Hepatocyte (in vitro differentiated cells): ENCODE measurements around the gene UHRF1.

Experiments
- CTCF ChIP-seq: fragments of 200-600 bp; sonication (generic); IDR thresholded peaks from 2 replicates; pipeline ENCODE4 v1.5.1; 2016; ENCODE audit warnings: antibody characterized with exemption, mild to moderate bottlenecking; ENCODE audit not compliant: poor library complexity
- EZH2 ChIP-seq: fragments of 200-600 bp; sonication (generic); IDR thresholded peaks from 2 replicates; pipeline ENCODE4 v1.6.1; 2016; ENCODE audit warnings: antibody characterized with exemption, mild to moderate bottlenecking, borderline replicate concordance
- EZH2phosphoT487 ChIP-seq: fragments of 200-600 bp; sonication (generic); IDR thresholded peaks from one replicate; pipeline ENCODE4 v1.6.1; 2018; ENCODE audit warnings: antibody characterized with exemption, mild to moderate bottlenecking, low read depth, moderate library complexity; ENCODE audit not compliant: unreplicated experiment, severe bottlenecking

GRCh38 chr19:5006821-5007220 is 97.5 kb downstream of the UHRF1 start:
- TF ChIP-seq CTCF: no peak
- TF ChIP-seq EZH2: no peak
- TF ChIP-seq EZH2phosphoT487: no peak
